CD4-positive, alpha-beta T cell treated with Interleukin-15 for 1 hour (primary cell): Measurements from ENCODE around the gene SPINK1.
A peak's percentile ranks its signal among the peaks of the same experiment; 100 is the strongest.
"Not testable (repeated sequence)": the region's sequence is repeated elsewhere in the genome, so short reads cannot be mapped to it uniquely, and the experiment has no call there.

Experiments used
- DNase-seq: peaks from one replicate; pipeline ENCODE4 v3.0.0-alpha.2; 2020

The SPINK1 gene

DNA sequence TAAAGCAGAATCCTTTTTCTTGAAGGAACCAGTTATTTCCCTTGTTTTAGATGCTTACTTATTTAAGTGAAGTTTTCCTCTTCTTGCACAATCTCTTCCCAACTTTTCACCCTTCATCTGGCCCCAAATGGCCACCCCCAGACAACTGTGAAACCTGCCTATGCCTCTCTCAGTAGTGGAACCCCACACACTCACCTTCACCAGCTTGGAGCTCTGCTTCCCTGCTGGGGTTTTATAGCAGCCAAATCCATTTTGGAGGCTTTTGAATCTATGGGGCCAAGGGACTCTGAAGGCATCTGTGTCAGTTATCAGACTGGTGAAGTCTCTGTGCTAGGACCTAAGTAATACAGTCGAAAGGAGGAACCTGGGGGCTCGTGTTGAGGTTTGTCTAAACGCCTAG lies 22.9 kb upstream of the SPINK1 start:
- no peak for DNase-seq

DNA sequence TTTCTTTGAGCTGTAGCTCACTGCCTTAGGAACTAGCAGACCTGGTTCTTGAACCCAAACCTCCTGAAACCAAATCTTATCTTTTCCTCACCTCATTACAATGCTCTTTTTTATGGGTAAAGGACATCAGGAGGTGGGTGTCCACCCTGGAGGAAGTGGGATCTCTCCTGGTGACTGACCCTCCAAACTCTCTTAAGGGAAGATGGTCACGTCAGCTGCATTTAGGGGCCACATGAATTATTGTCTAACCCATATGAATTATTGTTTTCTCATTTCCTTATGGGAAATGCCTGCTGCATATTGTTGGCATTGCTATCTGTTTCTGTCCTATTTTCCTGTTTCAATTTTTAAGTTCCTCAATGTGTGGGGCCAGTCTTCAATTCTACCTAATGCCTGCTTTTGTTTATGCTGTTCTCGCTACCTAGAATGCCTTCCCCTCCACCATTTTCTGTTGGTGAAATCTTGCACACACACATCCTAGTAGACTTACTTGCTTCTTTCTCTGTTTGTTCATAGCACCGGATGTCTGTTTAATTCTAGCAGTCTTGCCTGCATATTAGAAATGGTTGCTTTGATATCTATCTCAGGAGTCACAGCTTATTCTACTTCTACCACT lies 22.0 kb upstream of the SPINK1 start:
- no peak for DNase-seq

DNA sequence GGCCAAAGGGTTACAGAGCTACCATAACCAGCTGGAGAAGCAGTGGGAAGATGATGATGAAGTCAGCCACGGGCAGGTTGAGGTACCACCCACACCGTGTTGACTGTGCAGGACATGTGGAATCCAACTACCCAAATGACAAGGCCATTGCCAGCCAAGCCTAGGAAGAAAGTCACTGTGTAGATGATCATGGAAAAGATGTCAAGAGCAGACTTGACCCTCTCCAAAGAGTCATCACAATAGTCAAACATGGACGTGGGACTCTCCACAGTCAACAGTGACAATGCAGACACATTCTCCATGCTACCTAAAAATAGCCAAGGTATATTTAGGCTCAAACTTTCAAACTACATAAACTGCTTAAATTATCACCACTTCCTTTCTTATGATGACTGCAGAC lies 20.9 kb upstream of the SPINK1 start:
- DNase-seq = no peak

DNA sequence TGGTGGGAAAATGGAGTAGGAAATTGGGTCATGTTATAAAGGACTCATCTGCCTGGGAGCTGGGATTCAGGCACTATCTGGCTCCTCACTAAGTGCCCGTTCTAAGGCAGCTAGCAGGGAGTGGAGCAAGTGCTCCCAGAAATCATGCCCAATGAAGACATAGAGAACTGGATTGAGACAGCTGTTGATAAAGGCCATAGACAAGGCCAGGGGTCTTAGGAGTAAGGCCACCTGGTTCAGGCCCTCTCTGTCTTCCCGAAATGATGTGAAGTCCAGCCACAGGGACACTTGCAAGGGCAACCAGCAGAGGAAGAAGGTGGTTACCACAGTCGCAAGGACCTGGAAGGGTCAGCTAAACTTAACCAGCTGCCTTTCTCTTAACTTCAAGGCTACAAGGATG lies 20.1 kb upstream of the SPINK1 start:
- DNase-seq = no peak

DNA sequence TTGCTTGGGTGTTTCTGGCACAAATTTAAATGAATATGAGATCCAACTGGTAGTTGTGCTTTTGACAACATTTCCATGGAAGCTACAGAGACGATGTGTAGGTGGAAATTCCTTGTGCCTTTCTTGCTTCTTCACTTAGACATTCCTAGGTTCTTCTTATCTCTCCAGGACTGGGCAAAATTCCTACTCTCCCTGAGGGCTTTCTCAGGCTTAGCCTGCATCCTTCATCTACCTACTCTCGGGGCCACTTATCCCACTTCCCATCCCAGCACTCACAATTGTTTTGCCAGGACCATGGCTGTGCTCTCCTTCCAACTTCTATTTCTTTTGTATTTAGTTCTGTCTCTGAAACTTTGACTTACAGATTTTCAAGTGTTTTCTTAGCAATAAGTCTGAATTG lies 17.8 kb upstream of the SPINK1 start:
- DNase-seq = no peak

DNA sequence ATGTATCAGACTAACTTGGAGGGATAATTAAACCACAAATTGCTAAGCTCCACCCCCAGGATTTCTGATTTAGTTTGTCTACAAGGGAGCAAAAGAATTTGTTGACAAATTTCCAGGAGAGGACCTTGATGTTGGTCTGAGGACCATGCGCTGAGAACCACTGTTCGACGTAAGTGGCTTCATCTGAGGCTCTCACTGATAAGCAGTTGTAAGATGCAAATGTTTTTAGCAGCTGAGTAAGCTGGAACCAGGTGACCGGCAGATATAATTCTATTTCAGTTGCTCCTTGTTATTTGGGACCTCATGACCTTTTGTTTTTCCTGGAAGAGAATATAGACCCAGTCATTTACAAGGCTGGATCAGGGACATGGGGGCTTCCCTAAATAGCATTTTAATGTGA lies 14.1 kb upstream of the SPINK1 start:
- DNase-seq = no peak

DNA sequence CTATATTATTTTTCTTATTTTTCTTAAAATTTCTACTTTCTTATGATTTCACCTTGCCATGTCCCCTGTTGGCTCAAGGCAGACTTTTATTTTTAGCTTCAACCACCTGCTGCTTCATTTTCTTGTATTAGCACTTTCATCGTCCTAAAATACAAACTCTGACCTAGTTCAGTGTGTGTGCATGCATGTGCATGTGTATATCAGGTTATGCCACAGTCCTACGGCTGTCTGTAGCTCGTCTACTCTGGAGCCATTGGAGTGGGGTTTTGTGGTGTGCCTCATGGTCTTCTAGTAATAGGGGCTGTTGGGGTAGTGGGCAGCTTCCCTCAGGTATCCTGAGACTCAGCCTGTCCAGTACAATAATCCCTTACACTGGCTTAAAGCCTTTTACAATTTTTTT lies 13.4 kb upstream of the SPINK1 start:
- no peak for DNase-seq

DNA sequence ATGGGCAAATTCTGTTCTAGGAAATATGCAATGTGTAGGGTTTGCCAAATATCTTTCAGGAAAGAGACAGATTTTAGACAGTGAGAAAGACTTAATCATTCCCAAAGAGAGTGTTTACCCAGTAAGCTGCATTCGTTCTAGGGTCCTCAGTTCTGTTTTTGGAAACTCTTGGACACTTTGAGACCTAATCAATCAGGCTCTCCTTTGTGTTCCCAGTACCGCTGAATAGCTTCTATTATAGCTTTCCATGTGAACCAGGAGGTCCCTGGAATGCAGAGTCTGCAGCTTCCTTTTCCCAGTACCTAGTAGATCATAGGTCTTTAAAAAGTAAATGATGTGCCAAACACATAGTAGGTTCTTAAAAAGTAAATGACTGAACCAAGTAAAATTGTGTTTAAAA lies 11.4 kb upstream of the SPINK1 start:
- no peak for DNase-seq

DNA sequence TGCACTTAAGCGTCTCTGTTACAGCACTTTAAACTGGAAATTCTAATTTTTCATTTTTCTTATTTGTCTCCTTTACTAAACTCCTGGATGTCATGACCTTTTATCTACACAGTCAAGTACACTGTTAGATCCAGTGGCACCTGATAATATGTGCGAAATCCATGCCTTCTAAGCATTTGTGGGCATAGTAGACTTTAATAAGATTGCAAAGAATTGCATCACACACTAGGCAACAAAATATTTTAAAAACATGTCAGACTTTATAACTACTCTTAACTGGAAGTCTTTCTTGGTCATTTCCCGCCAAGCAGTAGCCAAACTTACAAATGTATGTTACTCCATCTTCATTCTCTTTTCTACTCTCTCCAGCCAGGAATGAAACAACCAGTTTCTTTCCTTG lies 5.0 kb upstream of the SPINK1 start:
- DNase-seq = no peak

DNA sequence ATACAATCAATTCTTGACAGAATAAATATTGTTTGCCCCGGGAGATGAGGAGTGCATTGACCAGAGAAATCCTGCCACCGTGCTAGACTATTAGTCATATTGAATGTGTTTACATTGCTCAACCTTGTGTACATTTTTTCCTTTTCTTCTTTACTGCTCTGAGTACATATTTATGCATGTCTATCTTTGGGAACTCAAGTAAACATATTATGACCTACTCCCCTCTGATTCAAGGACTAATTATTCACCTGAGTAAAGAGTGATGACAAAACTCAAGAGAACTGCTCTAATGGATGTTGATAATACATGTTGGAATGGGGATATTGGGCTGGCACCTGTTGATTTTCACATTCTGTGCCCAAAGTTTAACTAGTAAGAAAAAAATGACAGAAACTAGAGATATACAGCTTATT lies 3.9 kb upstream of the SPINK1 start:
- no peak for DNase-seq

DNA sequence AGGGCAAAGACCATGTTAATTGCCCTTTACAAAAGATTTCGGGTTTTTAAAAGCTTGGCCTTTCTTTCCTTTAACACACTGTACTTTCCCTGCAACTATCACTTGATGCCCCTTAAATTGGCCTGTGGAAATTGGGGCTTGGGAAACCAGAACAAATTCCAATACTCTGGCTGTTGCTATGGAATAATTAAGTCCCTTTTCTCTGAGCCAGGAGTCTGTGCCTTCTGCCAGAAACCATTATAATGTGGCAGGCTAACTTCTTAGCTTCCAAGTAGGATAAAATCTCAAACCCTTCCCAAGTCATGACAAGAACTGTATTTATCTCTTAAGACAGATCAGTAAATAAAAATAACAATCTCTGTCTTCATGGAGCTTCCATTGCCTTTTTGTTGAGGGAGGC lies 1.1 kb upstream of the SPINK1 start:
- no peak for DNase-seq

DNA sequence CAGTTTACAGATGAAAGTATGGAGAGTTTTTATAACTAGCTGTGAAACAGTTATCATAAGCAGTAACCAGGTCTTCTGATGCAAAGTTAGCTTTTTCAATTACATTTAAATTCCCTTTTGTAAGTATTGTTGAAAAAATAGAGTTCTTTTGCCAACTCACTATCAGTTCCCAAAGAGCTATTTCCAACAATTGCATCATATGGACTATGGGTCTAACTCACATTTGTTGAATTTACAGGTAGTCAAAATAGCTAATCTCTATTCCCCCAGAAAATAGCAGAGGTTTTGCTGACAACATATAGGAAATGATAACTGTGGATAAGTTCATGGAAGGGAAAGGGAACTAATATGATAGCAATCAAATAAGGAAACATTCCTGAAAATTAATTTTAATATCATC lies 1.4 kb downstream of the SPINK1 start:
- no peak for DNase-seq

DNA sequence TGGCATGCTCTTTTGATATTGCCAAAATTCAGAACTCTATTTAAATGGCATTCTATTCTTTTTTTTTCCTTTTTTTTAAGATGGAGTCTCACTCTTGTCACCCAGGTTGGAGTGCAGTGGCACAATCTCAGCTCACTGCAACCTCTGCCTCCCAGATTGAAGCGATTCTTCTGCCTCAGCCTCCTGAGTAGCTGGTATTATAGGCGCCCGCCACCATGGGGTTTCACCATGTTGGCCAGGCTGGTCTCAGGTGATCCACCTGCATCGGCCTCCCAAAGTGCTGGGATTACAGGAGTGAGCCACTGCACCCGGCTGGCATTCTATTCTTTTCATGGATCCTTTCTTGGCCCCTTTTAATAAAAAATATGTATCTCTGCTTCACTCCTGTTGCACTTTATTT lies 4.5 kb downstream of the SPINK1 start:
- not testable (repeated sequence) for DNase-seq

DNA sequence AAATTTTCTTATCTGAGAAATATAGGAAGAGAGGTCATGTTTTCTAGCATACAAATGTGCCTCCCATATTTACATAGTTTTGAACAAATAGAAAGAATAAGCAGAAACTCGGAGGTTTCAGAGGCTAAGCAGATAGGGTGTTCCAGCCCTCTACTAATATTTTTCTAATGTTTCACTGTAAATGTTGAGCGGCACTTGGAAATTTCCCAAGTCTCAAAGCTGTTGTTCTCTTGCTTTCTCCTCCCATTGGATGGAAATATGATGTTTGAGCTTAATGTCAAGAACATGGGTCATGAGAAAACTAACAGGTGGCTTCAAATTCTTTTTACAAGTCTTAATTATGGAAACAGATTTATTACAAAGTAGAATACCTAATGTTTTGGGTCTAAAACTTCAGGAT lies 5.1 kb downstream of the SPINK1 start:
- no peak for DNase-seq

DNA sequence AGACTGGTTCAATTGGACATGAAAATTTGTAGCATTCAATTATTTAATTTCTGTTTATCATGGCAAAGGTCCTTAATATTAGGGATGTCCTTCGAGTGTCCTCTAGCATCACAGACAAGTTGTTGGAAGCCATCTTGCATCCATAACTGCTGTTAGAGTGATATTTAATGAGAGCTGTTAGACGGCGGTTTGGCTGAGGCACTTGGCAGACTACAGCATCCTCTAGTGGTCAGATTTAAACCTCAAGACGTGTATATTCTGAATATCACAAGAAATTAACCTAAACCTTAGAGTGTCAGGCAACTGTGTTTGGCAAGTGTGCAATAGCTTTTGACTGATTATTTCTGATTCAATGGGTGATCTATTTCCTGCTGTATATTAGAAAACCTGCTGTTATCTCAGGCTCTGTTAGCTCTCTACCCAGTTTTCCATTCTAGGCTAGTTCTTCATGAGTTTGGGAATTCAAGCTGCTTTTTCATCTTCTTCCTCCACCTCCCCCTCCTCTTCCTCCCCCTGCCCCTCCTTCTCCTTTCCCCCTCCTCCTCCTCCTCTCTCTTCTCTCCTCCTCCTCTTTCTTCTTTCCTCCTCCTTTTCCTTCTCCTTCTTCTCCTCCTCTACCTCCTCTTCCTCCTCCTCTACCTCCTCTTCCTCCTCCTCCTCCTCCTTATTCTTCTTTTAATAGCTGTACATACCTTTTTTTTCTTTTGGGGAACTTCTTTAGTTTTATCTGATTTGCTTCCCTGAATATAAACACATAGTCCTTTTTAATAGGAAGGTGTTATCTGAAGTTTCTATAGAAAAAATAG lies 8.6 kb downstream of the SPINK1 start:
- DNase-seq = peak; percentile 52

DNA sequence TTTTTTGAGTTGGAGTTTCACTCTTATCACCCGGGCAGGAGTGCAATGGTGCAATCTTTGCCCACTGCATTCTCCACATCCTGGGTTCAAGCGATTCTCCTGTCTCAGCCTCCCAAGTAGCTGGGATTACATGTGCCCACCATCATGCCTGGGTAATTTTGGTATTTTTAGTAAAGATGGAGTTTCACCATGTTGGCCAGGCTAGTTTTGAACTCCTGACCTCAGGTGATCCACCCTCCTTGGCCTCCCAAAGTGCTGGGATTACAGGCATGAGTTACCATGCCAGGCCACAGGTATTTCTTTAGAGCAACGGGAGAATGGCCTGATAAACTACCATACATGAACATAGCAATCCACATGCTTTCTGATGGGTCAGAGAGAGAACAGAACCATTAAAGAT lies 9.2 kb downstream of the SPINK1 start:
- not testable (repeated sequence) for DNase-seq

DNA sequence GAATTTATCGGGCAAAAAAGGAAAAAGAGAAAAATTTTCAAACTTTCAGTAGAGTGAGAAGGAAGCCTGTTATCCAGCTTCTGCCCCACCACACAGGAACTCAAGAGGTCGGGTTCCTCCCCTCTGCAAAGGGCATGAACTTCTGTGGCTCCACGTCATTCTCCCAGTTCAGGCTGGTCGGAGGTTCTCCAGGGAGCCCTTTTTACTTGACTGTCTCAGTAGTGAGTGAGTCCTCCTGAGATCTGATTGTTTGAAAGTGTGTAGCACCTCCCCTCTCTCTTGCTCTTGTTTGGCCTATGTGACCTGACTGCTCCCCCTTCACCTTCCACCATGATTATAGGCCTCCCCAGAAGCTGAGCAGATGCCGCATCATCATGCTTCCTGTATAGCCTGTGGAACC lies 9.7 kb downstream of the SPINK1 start:
- no peak for DNase-seq

DNA sequence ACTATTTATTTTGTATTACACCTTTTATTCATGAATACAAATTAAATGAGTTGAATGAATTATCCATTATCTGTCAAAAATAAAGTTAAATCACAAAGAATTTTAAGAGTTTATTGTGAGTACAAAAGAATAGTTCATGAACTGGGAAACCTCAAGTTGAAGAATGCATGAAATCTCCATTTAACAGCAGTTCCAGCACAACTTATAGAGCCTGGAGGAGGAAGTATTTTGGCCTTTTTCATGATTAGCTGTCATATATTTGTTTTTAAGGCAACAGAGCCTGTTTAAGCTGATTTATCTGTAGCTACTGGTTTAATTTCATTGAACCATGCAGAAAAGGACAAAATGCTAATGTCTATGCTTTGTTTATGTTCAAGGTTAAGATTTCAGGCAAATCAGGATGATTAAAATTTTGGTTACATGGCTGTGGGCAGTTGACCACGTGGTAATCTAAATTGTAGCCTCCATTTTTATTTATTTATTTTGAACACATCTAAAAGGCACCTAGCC lies 12.2 kb downstream of the SPINK1 start:
- no peak for DNase-seq

DNA sequence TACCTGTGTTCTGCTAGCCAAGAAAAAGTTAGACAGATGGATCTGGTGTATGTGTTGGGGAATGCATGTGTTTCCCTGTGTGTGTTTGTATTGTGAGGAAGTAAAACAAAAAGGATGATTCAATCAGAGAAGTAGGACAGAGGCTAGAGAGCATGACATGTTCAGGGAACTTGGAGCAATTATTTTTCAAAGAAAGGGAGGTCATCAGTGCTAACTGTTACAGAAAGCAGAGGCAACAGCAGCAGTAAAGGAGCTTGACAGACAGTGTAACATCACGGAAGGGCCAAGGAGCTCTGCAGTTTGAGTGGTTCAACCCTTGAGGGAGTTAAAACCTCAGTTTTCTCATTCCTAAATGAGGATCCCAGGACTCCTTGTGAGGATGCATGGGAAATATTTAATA lies 13.2 kb downstream of the SPINK1 start:
- DNase-seq = no peak

DNA sequence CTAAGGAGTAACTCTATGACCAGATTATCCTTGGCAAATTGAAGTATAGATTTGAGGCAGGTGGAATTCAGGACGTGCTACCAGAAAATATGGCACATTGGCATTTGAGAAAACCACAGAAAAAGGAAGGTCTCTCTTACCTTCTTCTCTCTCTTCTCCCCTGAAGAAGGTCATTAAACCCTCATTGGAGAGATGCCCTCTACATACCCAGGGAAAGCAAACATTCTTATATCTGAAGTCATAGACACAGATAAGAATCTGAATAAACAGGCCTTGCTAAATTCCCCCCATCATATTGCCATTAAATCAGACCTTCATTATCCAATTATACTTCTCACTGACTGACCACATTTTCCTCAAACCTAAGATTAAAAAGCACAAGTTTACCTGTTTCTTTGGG lies 17.8 kb downstream of the SPINK1 start:
- no peak for DNase-seq

DNA sequence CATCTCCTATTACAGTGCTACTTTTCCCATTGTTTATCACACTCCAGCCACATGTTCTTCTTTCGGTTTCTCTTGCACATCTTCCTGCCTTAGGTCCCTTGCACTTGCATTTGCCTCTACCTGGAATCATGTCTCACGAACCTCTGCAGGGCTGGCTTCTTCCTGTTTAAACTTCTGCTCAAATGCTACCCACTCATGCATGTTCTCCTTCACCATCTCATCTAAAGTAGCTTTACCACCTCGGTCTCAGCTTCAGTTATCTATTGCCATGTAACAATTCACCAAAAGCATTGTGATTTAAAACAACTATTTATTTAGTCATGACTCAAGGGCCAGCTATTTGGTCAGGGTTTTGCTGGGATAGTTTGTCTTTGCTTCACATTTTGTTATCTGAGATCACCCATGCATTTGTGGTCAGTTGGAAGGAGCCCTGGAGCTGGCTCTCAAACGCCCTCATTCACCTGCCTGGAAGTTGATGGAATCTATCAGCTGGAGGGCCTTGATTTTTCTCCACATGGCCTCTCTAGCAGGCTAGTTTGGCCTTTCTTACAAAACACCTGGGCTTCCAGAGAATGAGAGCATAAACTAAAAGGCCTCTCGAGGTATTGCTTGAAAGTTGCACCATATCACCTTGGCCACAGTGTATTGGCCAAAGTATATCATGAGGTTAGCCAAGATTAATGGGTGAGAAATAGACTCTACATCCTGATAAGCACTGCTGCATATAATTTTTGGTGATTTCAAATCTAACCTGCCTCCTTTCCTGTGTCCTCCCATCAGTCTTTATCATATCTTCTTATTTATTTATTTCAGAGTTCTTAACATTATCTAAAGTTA lies 21.4 kb downstream of the SPINK1 start:
- DNase-seq = no peak

DNA sequence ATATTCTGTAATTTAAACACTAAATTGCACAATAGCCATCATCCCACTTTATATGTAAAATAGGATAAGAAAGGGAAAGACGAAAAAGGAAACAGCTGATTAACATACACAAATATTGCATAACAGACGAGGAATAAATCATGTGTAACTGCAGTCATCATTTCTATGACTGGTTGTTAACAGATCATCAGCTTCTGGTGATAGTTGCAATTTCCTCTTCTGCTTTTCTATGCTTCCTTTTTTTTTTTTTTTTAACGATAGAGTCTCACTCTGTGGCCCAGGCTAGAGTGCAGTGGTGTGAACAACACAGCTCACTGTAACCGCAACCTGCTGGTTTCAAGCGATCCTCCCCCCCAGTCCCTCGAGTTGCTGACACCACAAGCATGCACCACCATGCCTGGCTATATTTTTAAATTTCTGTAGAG lies 26.4 kb downstream of the SPINK1 start:
- peak; percentile 76 for DNase-seq

DNA sequence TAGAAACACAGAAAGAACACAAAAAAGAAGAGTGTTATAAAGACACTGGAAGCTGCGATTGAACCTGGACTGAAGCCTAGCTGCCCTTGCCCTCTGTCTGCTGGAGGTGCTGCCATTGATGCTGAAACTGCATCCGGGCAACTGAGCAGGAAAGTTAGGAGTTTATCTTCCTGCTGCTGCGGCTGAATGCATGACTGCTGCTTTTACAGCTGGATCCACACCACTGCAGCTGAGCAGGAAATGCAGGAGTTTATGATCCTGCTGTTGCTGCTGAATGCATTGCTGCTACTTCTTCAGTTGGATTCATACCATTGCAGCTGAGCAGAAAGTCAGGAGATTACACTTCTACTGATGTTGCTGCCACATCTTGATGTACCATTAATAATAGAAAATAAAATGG lies 27.1 kb downstream of the SPINK1 start:
- DNase-seq = no peak

DNA sequence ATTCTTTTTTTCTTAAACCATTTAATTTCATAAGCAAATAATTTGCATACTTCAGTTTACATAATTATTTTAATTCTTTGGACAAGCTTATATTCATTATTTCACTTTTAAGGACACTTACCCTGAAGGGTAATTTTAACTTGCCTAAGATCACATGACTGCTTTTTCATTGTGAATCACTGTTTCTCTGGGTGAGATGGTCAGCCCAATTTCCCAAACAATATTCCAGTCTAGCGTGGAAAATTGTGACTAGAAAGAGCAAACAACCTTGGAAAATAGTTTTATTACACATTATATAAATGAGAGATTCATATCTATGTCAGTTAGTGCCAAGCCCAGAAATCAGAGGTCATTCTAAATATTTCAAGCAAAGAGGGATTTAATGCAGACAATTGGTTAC lies 27.5 kb downstream of the SPINK1 start:
- no peak for DNase-seq
